Activated naive CD8-positive, alpha-beta T cell treated with anti-CD3 and anti-CD28 coated beads, Interleukin-2, amount 50 U/mL, for 24 hours (primary cell): Measurements from ENCODE around the gene MPIG6B.
A peak's percentile ranks its signal among the peaks of the same experiment; 100 is the strongest.

Experiments used
- ATAC-seq: fragments of 150-1000 bp; cut with Tn5 transposase; one replicate; pipeline ENCODE4 v1.10.0; 2021
- DNase-seq: peaks from one replicate; pipeline ENCODE4 v3.0.0; 2021
- H3K27ac Mint-ChIP-seq: one replicate; pipeline ENCODE4 v1.8.0; 2021; ENCODE audit warnings: mild to moderate bottlenecking, mixed read lengths
- H3K27me3 Mint-ChIP-seq: one replicate; pipeline ENCODE4 v1.8.0; 2021; ENCODE audit warnings: mixed read lengths
- H3K36me3 Mint-ChIP-seq: one replicate; pipeline ENCODE4 v1.8.0; 2021; ENCODE audit warnings: low read depth, mixed read lengths
- H3K4me1 Mint-ChIP-seq: one replicate; pipeline ENCODE4 v1.8.0; 2021; ENCODE audit warnings: mixed read lengths
- H3K4me3 Mint-ChIP-seq: one replicate; pipeline ENCODE4 v1.8.0; 2021; ENCODE audit warnings: mild to moderate bottlenecking, moderate library complexity, mixed read lengths
- H3K9me3 Mint-ChIP-seq: one replicate; pipeline ENCODE4 v1.8.0; 2021; ENCODE audit warnings: mixed read lengths

Gene MPIG6B

DNA sequence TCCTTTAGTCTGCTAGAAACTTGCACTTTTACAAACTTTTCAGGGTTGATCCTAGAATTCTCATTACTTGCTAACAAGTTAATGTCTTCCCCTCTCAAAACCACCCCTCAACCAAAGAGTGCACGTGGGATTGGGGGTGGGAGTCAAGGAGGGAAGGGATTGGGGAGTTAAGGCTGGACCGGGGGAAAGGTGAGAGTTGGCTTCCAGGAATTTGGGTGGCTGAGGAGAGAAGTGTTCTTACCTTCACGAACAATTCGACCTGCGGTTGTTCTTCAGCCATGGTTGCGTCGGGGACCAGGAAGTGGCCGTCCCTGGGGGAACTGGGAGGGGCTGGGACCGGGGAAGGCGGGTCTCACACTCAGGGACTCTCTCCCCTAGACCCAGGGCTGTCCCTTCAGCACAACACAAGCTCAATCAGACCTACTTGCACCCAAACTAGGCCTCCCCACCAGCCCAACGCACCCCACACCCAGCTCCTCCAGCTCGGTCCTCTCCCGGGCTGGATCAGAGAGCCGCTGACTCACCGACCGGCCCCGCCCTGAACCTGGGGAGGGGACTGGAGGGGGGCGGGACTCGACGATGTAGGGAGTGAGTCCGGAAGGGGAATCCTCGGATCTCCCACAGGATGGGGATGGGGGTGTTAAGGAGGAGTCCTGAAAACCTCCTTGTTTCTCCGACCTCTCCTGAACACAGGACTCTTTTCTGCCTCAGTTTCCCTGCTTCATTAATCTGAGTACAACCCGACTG is 13.0 kb downstream of the MPIG6B start, which contains the start of gene CLIC1:
CLIC1 (minus strand) TSS at position 510 of the 747 bp plus-strand sequence; CDS start at position 280, 230 bp downstream.
- Mint-ChIP-seq H3K4me3 (peak within 1 kb of the TSS; percentile 97), H3K36me3 (peaks cover 48% of the 10 kb centered on the region), H3K4me1 (peaks cover 63% of the 10 kb centered on the region), H3K27ac (peak within 1 kb of the TSS; percentile 83), H3K9me3 (no peaks in the 10 kb centered on the region), H3K27me3 (peaks cover 3% of the 10 kb centered on the region)
- DNase-seq (peak; percentile 87), ATAC-seq (peak; percentile 42)

DNA sequence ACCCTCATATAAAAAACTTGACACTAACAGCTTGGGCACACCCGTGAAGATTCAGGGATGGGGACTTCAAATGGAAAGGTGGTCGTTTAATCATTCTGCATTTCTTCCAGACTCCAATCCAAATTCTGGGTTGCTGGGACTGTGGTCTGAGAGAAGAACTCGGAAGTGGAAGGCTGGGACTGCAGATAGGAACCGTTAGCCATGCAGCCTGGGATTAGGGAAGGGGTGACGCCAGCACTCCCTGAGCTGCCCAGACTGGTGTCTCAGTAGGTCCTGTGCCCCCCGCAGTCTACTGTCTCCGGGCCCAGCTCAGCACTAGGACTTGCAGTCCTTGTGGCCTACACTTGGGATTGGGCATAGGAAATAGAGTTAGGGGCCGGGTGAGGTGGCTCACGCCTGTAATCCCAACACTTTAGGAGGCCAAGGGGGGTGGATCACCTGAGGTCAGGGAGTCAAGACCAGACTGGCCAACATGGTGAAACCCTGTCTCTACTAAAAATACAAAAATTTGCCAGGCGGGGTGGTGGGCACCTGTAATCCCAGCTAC is 13.7 kb downstream of the MPIG6B start:
- Mint-ChIP-seq H3K4me3 (peak overlapping the region; percentile 97), H3K9me3 (no peaks in the 10 kb centered on the region), H3K36me3 (peaks cover 48% of the 10 kb centered on the region), H3K27me3 (peaks cover 3% of the 10 kb centered on the region), H3K27ac (peak overlapping the region; percentile 83), H3K4me1 (peaks cover 70% of the 10 kb centered on the region)
- ATAC-seq: no peak
- DNase-seq: peak; percentile 16

DNA sequence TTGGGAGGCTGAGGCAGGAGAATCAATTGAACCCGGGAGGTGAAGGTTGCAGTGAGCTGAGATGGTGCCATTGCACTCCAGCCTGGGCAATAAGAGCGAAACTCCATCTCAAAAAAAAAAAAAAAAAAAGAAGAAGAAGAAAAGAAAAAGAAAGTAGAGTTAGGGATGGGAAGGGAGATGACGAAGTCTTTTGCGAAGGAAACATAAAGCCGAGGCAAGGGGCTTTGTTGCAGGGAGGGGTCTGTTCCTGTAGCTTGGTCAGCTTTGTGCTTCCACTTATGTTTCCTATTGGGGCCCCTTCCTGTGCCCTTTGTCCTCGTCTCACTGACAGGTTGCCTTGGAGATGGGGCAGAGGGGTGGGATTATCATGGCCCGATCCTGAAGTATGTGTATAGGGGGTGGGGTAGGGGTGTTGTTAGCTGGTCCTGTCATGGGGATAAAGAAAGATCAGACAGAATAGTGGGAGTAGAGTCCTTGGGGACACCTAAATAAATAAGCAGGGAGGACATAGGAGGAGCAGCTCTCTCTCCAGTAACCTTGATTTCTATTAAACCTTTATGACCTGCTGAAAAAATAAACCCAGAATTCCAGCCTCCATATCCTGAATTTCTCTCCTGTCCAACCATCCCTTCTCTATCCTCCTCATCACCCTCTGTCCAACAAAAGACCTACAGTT is 14.3 kb downstream of the MPIG6B start:
- Mint-ChIP-seq H3K4me1 (peaks cover 68% of the 10 kb centered on the region), H3K36me3 (peaks cover 45% of the 10 kb centered on the region)

DNA sequence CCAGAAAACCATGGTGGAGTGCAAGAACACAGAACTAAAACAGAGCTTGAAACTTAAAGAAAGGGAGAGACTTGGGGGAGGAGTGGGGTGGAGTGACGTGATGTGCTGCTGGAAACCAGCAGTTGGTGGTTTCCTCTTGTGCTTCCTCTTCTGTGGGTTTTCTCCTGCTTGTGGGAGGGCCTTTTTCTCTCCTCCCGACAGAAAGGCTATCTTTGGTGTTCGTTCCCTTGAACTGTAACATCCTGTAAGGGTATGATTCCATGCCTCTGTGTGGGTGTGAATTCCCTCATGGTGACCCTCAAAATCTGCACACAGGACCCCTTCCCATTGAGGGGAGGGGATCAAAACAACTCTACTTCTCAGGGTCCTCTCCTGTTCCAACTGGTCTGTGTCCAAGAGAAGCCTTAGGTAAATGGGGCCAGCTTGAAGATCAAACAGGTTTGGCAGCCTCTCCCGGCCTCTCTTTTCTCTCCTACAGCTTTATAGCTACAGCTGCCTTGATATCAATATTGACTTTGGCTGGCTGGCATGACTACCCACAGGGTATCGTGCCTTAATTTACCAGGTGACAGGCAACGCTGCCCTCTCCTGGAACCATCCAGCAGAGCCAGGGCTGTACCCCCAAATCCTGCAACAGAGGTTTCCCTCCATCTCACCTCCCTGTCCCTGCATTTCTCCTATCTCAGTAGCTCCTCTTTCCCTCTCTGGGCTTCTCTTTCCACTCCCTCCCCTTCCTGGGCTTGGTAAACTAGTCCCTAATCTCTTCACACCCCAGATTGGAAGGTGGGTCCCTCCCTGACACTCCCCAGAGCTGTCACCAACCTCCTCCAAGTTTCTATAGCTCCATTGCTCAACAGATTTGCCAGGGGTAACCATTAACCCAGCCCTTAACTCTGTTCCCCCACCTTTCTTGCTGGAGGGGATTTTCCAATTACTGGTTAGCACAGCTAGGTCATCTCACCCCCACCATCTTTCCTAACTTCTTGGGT is 15.1 kb downstream of the MPIG6B start:
- Mint-ChIP-seq H3K4me3 (peak overlapping the region; percentile 97), H3K4me1 (peaks cover 65% of the 10 kb centered on the region), H3K36me3 (peaks cover 49% of the 10 kb centered on the region), H3K9me3 (no peaks in the 10 kb centered on the region), H3K27me3 (peaks cover 3% of the 10 kb centered on the region), H3K27ac (peak overlapping the region; percentile 83)
- ATAC-seq (no peak), DNase-seq (peak; percentile 68)

More for the DNA sequence above, 14.3 kb downstream of the MPIG6B start:
- Mint-ChIP-seq H3K27ac (peak overlapping the region; percentile 83), H3K27me3 (peaks cover 3% of the 10 kb centered on the region), H3K9me3 (no peaks in the 10 kb centered on the region), H3K4me3 (peak overlapping the region; percentile 97)
- no peak for ATAC-seq
- peak; percentile 23 for DNase-seq

DNA sequence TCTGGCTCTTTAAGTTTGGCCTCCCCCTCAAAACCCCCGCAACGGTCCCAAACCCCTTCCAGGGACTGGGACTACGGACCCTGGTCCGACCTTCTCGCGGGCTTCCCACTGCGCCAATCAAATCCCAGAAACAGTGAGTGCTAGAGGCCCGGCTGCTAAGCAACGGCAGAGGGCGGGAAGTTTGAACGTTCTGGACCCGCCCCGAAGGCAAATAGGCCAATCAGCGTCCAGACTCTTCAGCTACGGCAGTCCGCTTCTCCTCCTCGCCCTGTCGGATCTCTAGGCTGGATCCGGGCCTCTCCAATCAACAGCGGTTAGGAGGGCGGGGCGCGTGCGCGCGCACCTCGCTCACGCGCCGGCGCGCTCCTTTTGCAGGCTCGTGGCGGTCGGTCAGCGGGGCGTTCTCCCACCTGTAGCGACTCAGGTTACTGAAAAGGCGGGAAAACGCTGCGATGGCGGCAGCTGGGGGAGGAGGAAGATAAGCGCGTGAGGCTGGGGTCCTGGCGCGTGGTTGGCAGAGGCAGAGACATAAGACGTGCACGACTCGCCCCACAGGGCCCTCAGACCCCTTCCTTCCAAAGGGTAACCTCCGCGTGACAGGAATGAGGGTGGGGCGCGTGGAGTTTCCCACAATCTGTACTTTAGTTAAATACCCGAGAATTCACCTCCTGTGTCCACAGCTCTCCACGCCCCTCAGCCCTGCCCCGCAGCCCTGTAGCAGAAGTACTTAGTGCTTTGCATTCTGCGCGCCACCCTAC is 16.6 kb downstream of the MPIG6B start, which contains the start of gene MSH5:
MSH5 (plus strand) TSS at position 367 of the 758 bp plus-strand sequence. CDS start 462 bp downstream, outside the sequence.
- Mint-ChIP-seq H3K4me1 (peaks cover 52% of the 10 kb centered on the region), H3K27ac (peak within 1 kb of the TSS; percentile 83), H3K27me3 (peaks cover 3% of the 10 kb centered on the region), H3K4me3 (peak within 1 kb of the TSS; percentile 97), H3K36me3 (peaks cover 46% of the 10 kb centered on the region), H3K9me3 (no peaks in the 10 kb centered on the region)
- peak; percentile 97 for DNase-seq
- peak; percentile 89 for ATAC-seq

DNA sequence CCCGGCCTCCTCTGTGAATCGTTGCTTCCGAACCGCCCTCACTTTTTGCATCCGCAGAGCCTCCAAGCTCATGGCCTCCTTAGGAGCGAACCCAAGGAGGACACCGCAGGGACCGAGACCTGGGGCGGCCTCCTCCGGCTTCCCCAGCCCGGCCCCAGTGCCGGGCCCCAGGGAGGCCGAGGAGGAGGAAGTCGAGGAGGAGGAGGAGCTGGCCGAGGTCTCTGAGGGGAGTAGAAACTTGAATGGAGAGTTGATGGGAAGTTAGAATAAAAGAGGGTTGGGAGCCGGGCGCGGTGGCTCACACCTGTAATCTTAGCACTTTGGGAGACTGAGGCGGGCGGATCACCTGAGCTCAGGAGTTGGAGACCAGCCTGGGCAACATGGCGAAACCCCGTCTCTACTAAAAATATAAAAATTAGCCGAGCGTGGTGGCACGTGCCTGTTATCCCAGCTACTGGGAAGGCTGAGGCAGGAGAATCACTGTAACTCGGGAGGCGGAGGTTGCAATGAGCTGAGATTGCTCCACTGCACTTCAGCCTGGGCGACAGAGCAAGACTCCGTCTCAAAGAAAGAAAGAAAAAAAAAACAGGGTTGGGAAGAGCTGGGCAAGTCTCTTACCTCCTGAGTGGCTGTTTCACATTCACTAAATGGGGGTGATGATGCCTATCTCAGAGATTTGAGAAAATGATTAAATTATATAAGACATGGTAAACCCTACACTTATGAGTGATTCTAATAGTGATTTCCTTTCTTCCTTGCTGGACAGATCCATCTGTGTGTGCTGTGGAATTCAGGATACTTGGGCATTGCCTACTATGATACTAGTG is 17.4 kb downstream of the MPIG6B start:
- DNase-seq (no peak), ATAC-seq (no peak)
- H3K4me3 Mint-ChIP-seq: peak overlapping the region; percentile 97
- no peaks in the 10 kb centered on the region for H3K9me3 Mint-ChIP-seq
- peaks cover 52% of the 10 kb centered on the region for H3K4me1 Mint-ChIP-seq
- H3K27me3 Mint-ChIP-seq: peaks cover 3% of the 10 kb centered on the region
- H3K27ac Mint-ChIP-seq: peak overlapping the region; percentile 83
- H3K36me3 Mint-ChIP-seq: peaks cover 44% of the 10 kb centered on the region

DNA sequence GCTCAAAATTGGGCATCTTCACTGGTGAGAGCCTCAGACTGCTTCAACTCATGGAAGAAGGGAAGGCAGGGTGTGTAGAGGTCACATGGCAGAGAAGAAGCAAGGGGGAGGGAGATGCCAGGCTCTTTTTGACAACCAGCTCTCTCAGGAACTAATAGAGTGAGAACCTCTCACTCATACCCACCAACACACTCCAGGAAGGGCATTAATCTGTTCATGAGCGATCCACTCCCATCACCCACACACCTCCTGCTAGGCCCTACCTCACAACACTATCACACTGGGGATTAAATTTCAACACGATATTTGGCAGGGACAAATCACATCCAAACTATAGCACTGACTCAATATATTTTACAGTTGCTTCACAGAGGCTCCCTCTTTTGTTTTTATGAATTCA is 18.6 kb downstream of the MPIG6B start:
- ATAC-seq (no peak), DNase-seq (no peak)
- Mint-ChIP-seq H3K27me3 (peaks cover 3% of the 10 kb centered on the region), H3K4me3 (peak overlapping the region; percentile 97), H3K27ac (peak overlapping the region; percentile 83), H3K9me3 (no peaks in the 10 kb centered on the region), H3K4me1 (peaks cover 48% of the 10 kb centered on the region), H3K36me3 (peaks cover 48% of the 10 kb centered on the region)

DNA sequence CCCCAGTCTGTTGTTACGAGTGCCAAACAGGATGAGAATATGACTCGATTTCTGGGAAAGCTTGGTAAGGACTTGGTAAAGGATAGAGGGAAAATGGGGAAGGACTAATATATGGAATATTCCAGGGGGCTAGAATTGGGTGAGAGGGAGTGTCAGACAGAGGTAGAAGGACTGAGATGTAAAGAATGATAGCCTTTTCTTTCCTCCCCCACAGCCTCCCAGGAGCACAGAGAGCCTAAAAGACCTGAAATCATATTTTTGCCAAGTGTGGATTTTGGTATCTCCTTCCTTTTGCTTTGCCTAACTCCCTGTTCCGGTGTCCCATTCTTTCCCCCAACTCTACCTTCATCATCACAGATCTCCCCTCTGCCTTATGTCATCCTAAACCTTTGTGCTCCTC is 19.7 kb downstream of the MPIG6B start:
- no peak for DNase-seq
- H3K4me3 Mint-ChIP-seq: no peak overlapping the region
- H3K36me3 Mint-ChIP-seq: peaks cover 56% of the 10 kb centered on the region
- no peaks in the 10 kb centered on the region for H3K9me3 Mint-ChIP-seq
- peaks cover 3% of the 10 kb centered on the region for H3K27me3 Mint-ChIP-seq
- H3K4me1 Mint-ChIP-seq: peaks cover 37% of the 10 kb centered on the region
- no peak overlapping the region for H3K27ac Mint-ChIP-seq
- no peak for ATAC-seq

DNA sequence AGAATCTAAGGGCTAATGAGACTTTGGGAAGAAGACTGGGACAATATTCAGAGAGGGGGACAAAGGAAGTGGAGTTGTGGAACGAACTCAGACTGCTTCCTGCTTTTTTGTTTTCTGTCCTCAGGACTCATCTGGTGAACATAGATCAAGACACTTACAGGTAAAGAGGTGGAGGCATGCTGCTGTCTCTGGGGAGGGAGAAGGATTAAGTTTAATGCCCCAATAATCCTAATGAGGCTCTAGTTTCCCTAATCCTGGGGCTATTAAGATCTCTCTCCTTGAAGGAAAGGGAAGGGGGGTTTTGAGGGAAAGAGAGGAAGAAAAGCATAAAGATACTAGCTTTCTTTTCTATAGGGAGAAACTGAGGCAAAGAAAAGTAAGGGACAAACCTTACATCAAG is 21.2 kb downstream of the MPIG6B start:
- DNase-seq (no peak), ATAC-seq (no peak)
- Mint-ChIP-seq H3K27me3 (peaks cover 3% of the 10 kb centered on the region), H3K4me3 (no peak overlapping the region), H3K9me3 (no peaks in the 10 kb centered on the region), H3K27ac (no peak overlapping the region), H3K4me1 (peaks cover 23% of the 10 kb centered on the region), H3K36me3 (peaks cover 62% of the 10 kb centered on the region)

DNA sequence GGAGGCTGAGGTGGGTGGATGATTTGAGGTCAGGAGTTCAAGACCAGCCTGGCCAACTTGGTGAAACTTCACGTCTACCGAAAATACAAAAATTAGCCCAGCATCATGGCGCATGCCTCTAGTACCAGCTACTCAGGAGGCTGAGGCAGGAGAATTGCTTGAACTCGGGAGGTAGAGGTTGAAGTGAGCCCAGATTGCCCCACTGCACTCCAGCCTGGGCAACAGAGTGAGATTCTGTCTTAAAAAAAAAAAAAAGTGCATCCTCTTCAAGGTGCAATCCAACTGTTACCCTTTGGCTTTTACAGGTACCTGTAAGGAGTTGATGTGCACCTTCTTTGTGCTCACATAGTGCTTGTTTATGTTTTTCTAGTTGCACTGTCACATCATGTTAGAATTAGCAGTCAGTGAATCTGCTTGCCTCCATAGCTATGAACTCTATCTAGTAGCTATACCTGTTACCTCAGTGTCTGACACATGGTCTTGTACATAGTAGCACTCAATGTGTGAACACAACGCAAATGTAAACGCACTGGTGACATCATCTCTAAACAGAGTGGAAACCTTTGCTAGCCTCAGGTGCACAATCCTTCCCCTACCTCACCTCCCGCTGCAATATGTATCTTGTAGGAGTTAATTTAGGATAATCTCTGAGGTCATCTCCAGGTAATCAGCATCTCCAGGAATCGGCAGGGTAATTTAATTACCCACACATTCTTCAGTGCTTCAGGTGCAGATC is 26.3 kb downstream of the MPIG6B start:
- Mint-ChIP-seq H3K27me3 (no peaks in the 10 kb centered on the region), H3K4me3 (no peak overlapping the region), H3K36me3 (peaks cover 32% of the 10 kb centered on the region), H3K27ac (no peak overlapping the region), H3K4me1 (no peaks in the 10 kb centered on the region), H3K9me3 (no peaks in the 10 kb centered on the region)
- ATAC-seq (no peak), DNase-seq (no peak)

DNA sequence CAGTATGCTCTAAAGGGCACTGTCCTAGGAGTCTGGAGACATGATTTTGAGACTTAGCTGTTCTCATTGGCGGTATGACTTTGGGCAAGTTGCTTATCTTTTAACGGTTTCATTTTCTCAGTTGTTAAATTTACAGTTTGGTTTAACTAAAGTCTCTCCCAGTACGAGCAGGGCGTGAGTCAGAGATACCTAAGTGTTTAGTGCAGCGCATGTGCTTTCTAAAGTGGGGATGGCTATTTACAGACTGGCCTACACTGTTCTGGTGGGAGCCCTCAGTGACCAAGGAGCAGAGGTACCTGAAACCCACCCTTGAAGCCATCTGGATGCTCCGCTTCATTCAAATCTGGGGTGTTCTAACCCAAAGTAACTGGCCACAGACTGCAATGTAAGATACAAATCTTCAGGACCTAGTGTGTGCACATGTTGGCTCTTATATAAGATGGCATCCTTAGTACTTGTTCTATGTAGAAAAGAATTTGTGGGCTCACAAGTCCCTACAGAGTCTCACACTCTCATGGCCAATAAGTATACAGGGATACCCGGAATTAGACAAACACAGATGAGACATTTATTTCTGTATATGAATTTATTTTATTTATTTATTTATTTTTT is 27.3 kb downstream of the MPIG6B start:
- Mint-ChIP-seq H3K27ac (no peak overlapping the region), H3K27me3 (no peaks in the 10 kb centered on the region), H3K36me3 (peaks cover 28% of the 10 kb centered on the region), H3K4me3 (no peak overlapping the region), H3K9me3 (no peaks in the 10 kb centered on the region), H3K4me1 (no peaks in the 10 kb centered on the region)
- ATAC-seq: no peak
- no peak for DNase-seq

DNA sequence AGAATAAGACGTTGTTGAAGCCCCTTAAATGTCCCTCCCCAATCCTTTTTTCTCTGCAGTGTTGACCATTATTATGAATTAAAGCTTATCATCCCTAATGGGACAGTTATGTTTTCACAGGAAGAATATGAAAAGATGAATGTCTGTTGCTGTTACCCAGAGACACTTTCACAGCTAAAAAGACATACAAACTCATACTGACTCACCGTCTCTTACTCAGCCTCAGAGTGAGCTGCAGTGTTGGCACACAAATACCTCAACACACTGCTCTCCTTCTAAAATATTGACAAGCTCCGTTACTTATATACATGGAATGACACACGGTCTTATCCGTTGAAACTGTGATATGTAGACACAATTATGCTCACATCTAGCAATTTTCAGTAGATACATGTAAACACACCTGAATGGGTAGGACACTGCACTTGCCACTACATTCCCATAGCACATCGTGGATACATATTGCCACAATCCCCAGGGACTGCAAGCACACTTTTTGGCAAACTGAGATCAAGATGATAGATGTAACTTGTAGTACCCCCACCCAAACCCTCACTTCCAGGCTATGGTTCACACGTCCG is 29.7 kb downstream of the MPIG6B start:
- Mint-ChIP-seq H3K4me3 (no peak overlapping the region), H3K9me3 (no peaks in the 10 kb centered on the region), H3K4me1 (no peaks in the 10 kb centered on the region), H3K27me3 (no peaks in the 10 kb centered on the region), H3K27ac (no peak overlapping the region), H3K36me3 (peaks cover 17% of the 10 kb centered on the region)
- no peak for ATAC-seq
- DNase-seq: no peak
